ENCODE data around the gene HIVEP3.

HIVEP3 gene

GRCh38 chr1:41955461-41956159 is 36.9 kb upstream of the HIVEP3 start (continued):
- no peak for TF ChIP-seq ZNF140 (tag by site-specific recombination; IDR thresholded peaks at IDR 0.05)
- no peak for TF ChIP-seq ZNF530 (tag by site-specific recombination; IDR thresholded peaks at IDR 0.05; ENCODE audit: low read depth)
- no peak for TF ChIP-seq ZNF791 (tag by site-specific recombination; IDR thresholded peaks at IDR 0.05)
- no peak for TF ChIP-seq ZSCAN30 (tag by site-specific recombination; IDR thresholded peaks at IDR 0.05)
- no peak for TF ChIP-seq ZNF280C (tag by site-specific recombination; IDR thresholded peaks at IDR 0.05)
- TF ChIP-seq KLF7 (tag by site-specific recombination; IDR thresholded peaks at IDR 0.05; ENCODE audit: borderline replicate concordance) = no peak
- no peak for TF ChIP-seq EGR2 (tag by site-specific recombination; IDR thresholded peaks at IDR 0.05; ENCODE audit: low read depth)
- TF ChIP-seq ZNF394 (tag by site-specific recombination; IDR thresholded peaks at IDR 0.05; ENCODE audit: borderline replicate concordance) = peak; percentile 96
- no peak for TF ChIP-seq SETDB1 (IDR thresholded peaks at IDR 0.05; ENCODE audit: insufficient read length, low read length)
- no peak for TF ChIP-seq ZNF19 (tag by site-specific recombination; IDR thresholded peaks at IDR 0.05; ENCODE audit: low read depth)
- no peak for TF ChIP-seq ZBTB7A (tag by site-specific recombination; IDR thresholded peaks at IDR 0.05; ENCODE audit: low read depth)
- TF ChIP-seq ZNF24 (tag by site-specific recombination; IDR thresholded peaks at IDR 0.05) = peak; percentile 67; the same call in 1 of the 2 replicates
- TF ChIP-seq ZNF362 (tag by site-specific recombination; IDR thresholded peaks at IDR 0.05) = no peak
- no peak; the same call in none of the 2 replicates for TF ChIP-seq ZNF184 (tag by site-specific recombination; IDR thresholded peaks at IDR 0.05)
- no peak for TF ChIP-seq REST (tag by site-specific recombination; IDR thresholded peaks at IDR 0.05)
- no peak for TF ChIP-seq YY1 (tag by site-specific recombination; IDR thresholded peaks at IDR 0.05)
- no peak for TF ChIP-seq CTCF (tag by site-specific recombination; IDR thresholded peaks at IDR 0.05)
- TF ChIP-seq ZBTB21 (tag by site-specific recombination; IDR thresholded peaks at IDR 0.05) = peak; percentile 90
- TF ChIP-seq ZFP3 (tag by site-specific recombination; IDR thresholded peaks at IDR 0.05; ENCODE audit: low read depth) = no peak
- no peak; the same call in 1 of the 2 replicates for TF ChIP-seq ZEB2 (tag by site-specific recombination; IDR thresholded peaks at IDR 0.05)
- peak; percentile 69 for TF ChIP-seq ZNF843 (tag by site-specific recombination; IDR thresholded peaks at IDR 0.05)
- TF ChIP-seq ZNF335 (tag by site-specific recombination; conservative IDR thresholded peaks at IDR 0.05) = peak; percentile 48
- no peak for TF ChIP-seq KLF16 (tag by site-specific recombination; IDR thresholded peaks at IDR 0.05)
- no peak for TF ChIP-seq ZNF416 (tag by site-specific recombination; IDR thresholded peaks at IDR 0.05)
- peak; percentile 57 for TF ChIP-seq FEZF1 (tag by site-specific recombination; IDR thresholded peaks at IDR 0.05)
- no peak for TF ChIP-seq ZNF354C (tag by site-specific recombination; IDR thresholded peaks at IDR 0.05; ENCODE audit: borderline replicate concordance, low read depth)
- TF ChIP-seq KLF8 (tag by site-specific recombination; IDR thresholded peaks at IDR 0.05) = no peak
- no peak for TF ChIP-seq ZBTB49 (tag by site-specific recombination; IDR thresholded peaks at IDR 0.05; ENCODE audit: low read depth)

Measured in HEK293 (cell line).